ACHN (cell line): Measurements from ENCODE around the gene CYP2S1.
"Not testable (repeated sequence)": the region's sequence is repeated elsewhere in the genome, so short reads cannot be mapped to it uniquely, and the experiment has no call there.

ENCODE experiments used
- DNase-seq: peaks from one replicate; pipeline ENCODE4 v3.0.0-alpha.2; 2015
- in situ Hi-C: cut with HindIII; loops from 2 replicates; pipeline ENCODE4 v1.10.0; 2017; ENCODE audit warnings: low sequenced_read_pairs, low pct_ligation_motif_present, low pct_unique_long_range_greater_than_20kb

CYP2S1 gene

GRCh38 chr19:41189425-41190065, 3.5 kb upstream of the CYP2S1 start:
- DNase-seq: no peak
- in situ Hi-C loops: no loop called here

- in situ Hi-C loops: no loop called here
Measured at GRCh38 chr19:41193430-41194156, 574 bp downstream of the CYP2S1 start.

GRCh38 chr19:41194157-41194552, 1.1 kb downstream of the CYP2S1 start:
- in situ Hi-C loops: no loop called here
- no peak for DNase-seq

More at GRCh38 chr19:41193430-41194156, 574 bp downstream of the CYP2S1 start:
- no peak for DNase-seq

- in situ Hi-C loops: no loop called here
- no peak for DNase-seq
Measured at GRCh38 chr19:41195675-41196497, 2.9 kb downstream of the CYP2S1 start.

- DNase-seq: no peak
- in situ Hi-C loops: no loop called here
Measured at GRCh38 chr19:41198559-41198958, 5.5 kb downstream of the CYP2S1 start.

- DNase-seq: no peak
- in situ Hi-C loops: no loop called here
Measured at GRCh38 chr19:41203371-41203770, 10.4 kb downstream of the CYP2S1 start.

- peak; percentile 82 for DNase-seq
- in situ Hi-C loops: not testable (repeated sequence)
Measured at GRCh38 chr19:41204338-41204737, 11.3 kb downstream of the CYP2S1 start.

GRCh38 chr19:41205995-41206394, 13.0 kb downstream of the CYP2S1 start:
- in situ Hi-C loops: no loop called here
- DNase-seq: peak; percentile 78

GRCh38 chr19:41206456-41206855, 13.4 kb downstream of the CYP2S1 start:
- no peak for DNase-seq
- in situ Hi-C loops: no loop called here

GRCh38 chr19:41206926-41207750, 14.1 kb downstream of the CYP2S1 start:
- DNase-seq: no peak
- in situ Hi-C loops: no loop called here

GRCh38 chr19:41214161-41214560, 21.1 kb downstream of the CYP2S1 start:
- in situ Hi-C loops: no loop called here
- no peak for DNase-seq

- no peak for DNase-seq
- in situ Hi-C loops: no loop called here
Measured at GRCh38 chr19:41217741-41218140, 24.7 kb downstream of the CYP2S1 start.

GRCh38 chr19:41218249-41218614, 25.2 kb downstream of the CYP2S1 start:
- no peak for DNase-seq
- in situ Hi-C loops: no loop called here

- in situ Hi-C loops: no loop called here
- DNase-seq: peak; percentile 83
Measured at GRCh38 chr19:41218615-41219507, 25.8 kb downstream of the CYP2S1 start, which contains the start of gene AXL. Gene AXL (plus strand): TSS chr19:41219223. CDS start chr19:41219393, 170 bp downstream.

- in situ Hi-C loops: no loop called here
- peak; percentile 57 for DNase-seq
Measured at GRCh38 chr19:41219924-41220567, 27.0 kb downstream of the CYP2S1 start.

GRCh38 chr19:41220811-41221210, 27.8 kb downstream of the CYP2S1 start:
- in situ Hi-C loops: no loop called here
- no peak for DNase-seq

- no peak for DNase-seq
- in situ Hi-C loops: no loop called here
Measured at GRCh38 chr19:41221514-41222205, 28.6 kb downstream of the CYP2S1 start.
